ENCODE results near the gene EMILIN2.
A peak's percentile ranks its signal among the peaks of the same experiment; 100 is the strongest.

EMILIN2 gene

GRCh38 chr18:2956056-2956455 is 109.2 kb downstream of the EMILIN2 start:
- no peak for DNase-seq
- ATAC-seq: no peak

GRCh38 chr18:2958819-2959298 is 112.1 kb downstream of the EMILIN2 start:
- DNase-seq: no peak
- ATAC-seq: peak; percentile 46

GRCh38 chr18:2959341-2959740 is 112.5 kb downstream of the EMILIN2 start:
- DNase-seq: no peak
- ATAC-seq: no peak

GRCh38 chr18:2960983-2961696 is 114.3 kb downstream of the EMILIN2 start:
- ATAC-seq (peak; percentile 24), DNase-seq (no peak)

- DNase-seq (no peak), ATAC-seq (peak; percentile 43)
Measured at GRCh38 chr18:2961821-2962220, 115.0 kb downstream of the EMILIN2 start.

- ATAC-seq (peak; percentile 62), DNase-seq (no peak)
Measured at GRCh38 chr18:2963048-2963447, 116.2 kb downstream of the EMILIN2 start.

- ATAC-seq: no peak
- DNase-seq: no peak
Measured at GRCh38 chr18:2964361-2965010, 117.7 kb downstream of the EMILIN2 start.
